NCI-H345 treated with DMSO at 0.1 percent for 48 hours (cell line): ENCODE measurements around the gene CSTF2.

ENCODE experiments used
- DNase-seq: peaks from one replicate; lab custom pipeline; 2025; ENCODE audit not compliant: unreplicated experiment; lab: John Stamatoyannopoulos, UW

The CSTF2 gene

GRCh38 chrX:100870527-100870926, 50.3 kb downstream of the CSTF2 start:
- no peak for DNase-seq

- DNase-seq, result no peak
These were observed 51.7 kb downstream of the CSTF2 start for GRCh38 chrX:100871594-100872560.

GRCh38 chrX:100874325-100874724, 54.1 kb downstream of the CSTF2 start, which contains the start of gene NOX1:
Gene NOX1, minus strand, starts transcription at chrX:100874359. Its CDS starts 220 bp downstream, at chrX:100874139.
- DNase-seq, result no peak

GRCh38 chrX:100880368-100880767, 60.2 kb downstream of the CSTF2 start:
- DNase-seq, result no peak

GRCh38 chrX:100883654-100884053, 63.5 kb downstream of the CSTF2 start:
- no peak for DNase-seq
